GM23248 (cell line): ENCODE data around the gene PTHLH.

ENCODE experiments used
- EZH2 ChIP-seq: fragments of 200-600 bp; sonication (generic); IDR thresholded peaks from 2 replicates; pipeline ENCODE4 v1.6.1; 2018; ENCODE audit warnings: antibody characterized with exemption, mild to moderate bottlenecking; ENCODE audit not compliant: insufficient read depth, poor library complexity, severe bottlenecking
- EZH2phosphoT487 ChIP-seq: fragments of 200-600 bp; sonication (generic); IDR thresholded peaks from 2 replicates; pipeline ENCODE4 v1.6.1; 2018; ENCODE audit warnings: antibody characterized with exemption, moderate library complexity, mild to moderate bottlenecking, low read depth; ENCODE audit not compliant: insufficient read depth

DNA sequence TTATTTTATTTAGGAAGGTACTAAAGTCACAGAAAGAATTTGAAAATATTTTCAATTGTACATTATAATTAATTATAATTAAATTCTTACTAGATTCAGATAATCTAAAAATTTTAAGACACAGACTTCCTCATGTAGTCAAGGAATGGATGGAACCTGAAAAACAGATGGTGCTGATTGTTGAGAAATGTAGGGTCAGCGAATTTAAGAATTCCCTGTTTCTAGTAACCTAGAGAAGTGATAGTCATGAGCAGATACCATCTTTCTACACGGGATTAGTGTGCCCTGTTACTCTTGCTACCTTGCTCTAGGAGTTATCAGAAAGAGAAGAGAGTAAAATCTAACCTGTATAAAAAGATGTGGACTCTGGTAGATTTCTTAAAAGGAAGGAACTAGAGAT is 37.5 kb upstream of the PTHLH start:
- TF ChIP-seq EZH2 (no peak), EZH2phosphoT487 (no peak)
